Activated CD4-positive, alpha-beta T cell treated with anti-CD3 and anti-CD28 coated beads, Interleukin-2, amount 10 ng/mL, durations not matched to agents 7 days and 5 days (primary cell): Measurements from ENCODE around the gene PDE6B. TPM values are rescaled to one million over a fixed set of nuclear protein-coding genes. Genes with fewer than 3 reads are reported as not detected.

Source experiments
- CTCF ChIA-PET: fragments of 350-600 bp; sonication (Branson Sonifier 250); formaldehyde crosslinking; loops from one replicate; lab custom pipeline; 2021; ENCODE audit warnings: antibody characterized with exemption; lab: Charles Lee
- POLR2A ChIA-PET: fragments of 350-600 bp; sonication (Branson Sonifier 250); formaldehyde crosslinking; loops from one replicate; lab custom pipeline; 2021; ENCODE audit warnings: antibody characterized with exemption; lab: Charles Lee
- DNase-seq: peaks from one replicate; pipeline ENCODE4 v3.0.0-alpha.2; 2020
- H3K27ac Mint-ChIP-seq: one replicate; pipeline ENCODE4 v1.8.0; 2021; ENCODE audit warnings: mild to moderate bottlenecking, moderate library complexity, mixed read lengths
- H3K27me3 Mint-ChIP-seq: one replicate; pipeline ENCODE4 v1.8.0; 2021; ENCODE audit warnings: mixed read lengths
- H3K36me3 Mint-ChIP-seq: one replicate; pipeline ENCODE4 v1.8.0; 2021; ENCODE audit warnings: low read depth, mixed read lengths
- H3K4me1 Mint-ChIP-seq: one replicate; pipeline ENCODE4 v1.8.0; 2021; ENCODE audit warnings: mixed read lengths
- H3K4me3 Mint-ChIP-seq: one replicate; pipeline ENCODE4 v1.8.0; 2021; ENCODE audit warnings: mild to moderate bottlenecking, moderate library complexity, mixed read lengths
- H3K9me3 Mint-ChIP-seq: one replicate; pipeline ENCODE4 v1.8.0; 2021; ENCODE audit warnings: mixed read lengths
- total RNA-seq, 2 experiments: library from RNA; stranded (reverse); gene quantifications; one replicate each; pipeline ENCODE4 v1.2.3, GENCODE V29; 2021

The PDE6B gene
- total RNA-seq = 10 to 100 TPM; 15.9 to 18.7 TPM

DNA sequence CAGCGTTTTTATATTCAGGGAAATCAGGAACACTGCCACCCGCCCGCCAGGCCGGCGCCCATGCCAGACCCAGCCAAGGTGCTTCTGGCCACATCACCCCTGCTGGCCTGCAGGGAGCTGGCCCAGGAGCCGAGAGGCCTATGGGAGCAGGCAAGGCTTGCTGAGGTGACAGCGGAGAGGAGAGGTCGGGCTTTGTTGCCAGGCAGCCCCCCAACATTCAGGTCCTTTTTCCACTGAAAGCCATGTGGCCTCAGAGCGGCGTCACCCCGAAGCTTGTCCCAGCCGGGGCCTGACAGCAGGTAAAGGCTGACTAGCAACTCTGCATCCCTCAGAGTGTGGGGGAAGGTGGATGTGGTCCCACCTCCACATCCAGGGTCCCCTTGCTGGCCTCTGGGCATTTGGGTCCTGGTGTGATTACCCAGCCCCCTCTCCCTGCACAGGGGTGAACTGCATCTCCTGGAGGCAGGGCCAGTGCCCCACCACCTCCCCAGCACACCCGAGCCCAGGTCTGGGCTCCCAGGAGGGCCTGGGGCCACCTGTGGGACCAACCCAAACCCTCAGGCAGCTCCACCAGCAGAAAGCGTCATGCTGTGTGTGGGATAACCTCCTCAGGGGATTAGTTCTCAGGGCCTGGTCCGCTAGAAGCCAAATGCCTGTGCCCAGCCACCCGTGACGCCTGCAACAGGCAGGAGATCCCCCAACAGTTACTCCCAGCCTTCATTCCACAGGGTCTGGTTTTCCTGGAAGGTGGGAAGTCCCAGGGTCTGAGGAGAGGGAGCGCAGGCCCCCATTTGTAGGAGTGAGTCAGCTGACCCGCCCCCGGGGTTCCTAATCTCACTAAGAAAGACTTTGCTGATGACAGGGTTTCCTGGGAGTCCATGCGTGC lies at the start of gene PDE6B:
Gene PDE6B (plus strand): TSS at position 869 of the 886 bp plus-strand sequence. CDS start 54 bp downstream, outside the sequence.
- Mint-ChIP-seq H3K4me3 (no peak within 1 kb of the TSS), H3K9me3 (peaks cover 5% of the 10 kb centered on the region), H3K4me1 (no peaks in the 10 kb centered on the region), H3K36me3 (no peaks in the 10 kb centered on the region), H3K27me3 (no peaks in the 10 kb centered on the region), H3K27ac (no peak within 1 kb of the TSS)
- ChIA-PET POLR2A (no interaction called here), CTCF (interaction anchor here (1.4 kb wide), 1 partner anchor 24 kb away, joined by 5 read pairs; no protein-coding TSS in a partner anchor)
- DNase-seq = no peak

DNA sequence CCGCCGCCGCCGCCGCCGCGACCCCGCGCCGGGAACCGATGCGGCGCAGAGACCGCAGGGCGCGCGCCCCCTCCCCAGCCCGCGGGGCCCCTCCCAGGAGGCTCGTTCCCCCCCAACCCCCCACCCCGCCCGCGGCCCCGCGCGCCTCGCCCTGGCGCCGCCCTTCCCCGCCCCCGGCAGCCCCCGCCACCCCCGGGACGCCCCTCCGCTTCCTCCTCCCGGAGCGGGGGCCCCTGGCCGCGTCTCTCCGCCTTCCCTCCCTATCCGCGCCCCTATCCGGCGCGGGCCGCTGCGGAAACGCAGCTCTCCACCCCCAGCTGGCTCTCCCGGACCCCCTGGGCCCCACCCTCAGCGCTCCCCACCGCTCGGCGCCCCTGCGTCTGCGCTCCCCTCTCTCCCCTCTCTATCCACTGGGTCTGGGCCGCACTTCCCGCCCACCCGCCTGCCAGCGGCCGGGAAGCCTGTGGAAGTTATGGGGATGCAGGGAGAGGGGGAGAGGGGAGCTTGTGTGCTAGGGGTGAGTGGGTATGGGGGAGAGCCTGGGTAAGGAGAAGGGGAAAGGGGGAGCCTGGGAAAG lies 49.0 kb upstream of the PDE6B start, which contains the start of gene TMEM271:
Gene TMEM271 (minus strand): TSS at position 51 of the 577 bp plus-strand sequence. CDS start 233 bp downstream, outside the sequence.
- DNase-seq = no peak
- CTCF ChIA-PET = interaction anchor here (0.5 kb wide), 1 partner anchor 417 kb away, joined by 3 read pairs; no protein-coding TSS in a partner anchor
- Mint-ChIP-seq H3K4me1 (peaks cover 8% of the 10 kb centered on the region), H3K27me3 (peaks cover 51% of the 10 kb centered on the region), H3K27ac (peak within 1 kb of the TSS; percentile 78), H3K4me3 (peak within 1 kb of the TSS; percentile 43), H3K9me3 (peaks cover 13% of the 10 kb centered on the region), H3K36me3 (peaks cover 8% of the 10 kb centered on the region)
- POLR2A ChIA-PET = no interaction called here

DNA sequence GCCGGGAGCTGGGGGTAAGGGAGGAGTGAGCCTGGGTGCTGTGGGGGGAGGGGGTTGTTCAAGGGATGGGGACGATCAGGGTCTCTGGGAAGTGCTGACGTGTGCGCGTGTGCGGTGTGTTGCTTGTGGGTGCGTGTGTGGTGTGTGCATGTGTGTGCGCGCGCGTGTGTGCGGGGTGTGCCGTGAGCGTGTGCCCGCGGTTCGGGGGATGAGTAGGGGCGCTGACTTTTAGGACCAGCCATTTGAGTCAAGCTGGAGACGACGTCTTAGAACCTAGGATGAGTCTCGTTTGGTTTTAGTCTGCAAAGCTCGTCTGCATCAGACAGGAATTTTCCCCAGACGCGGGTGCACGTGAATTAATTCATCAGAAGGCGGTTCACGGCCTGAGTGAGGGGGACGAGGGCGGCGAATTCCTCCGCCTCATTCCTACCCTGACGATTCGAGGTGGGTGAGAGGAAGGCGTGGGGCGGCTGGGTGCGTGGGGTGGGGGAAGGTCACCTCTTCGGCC lies 48.3 kb upstream of the PDE6B start:
- Mint-ChIP-seq H3K4me1 (peaks cover 8% of the 10 kb centered on the region), H3K27ac (peak overlapping the region; percentile 78), H3K36me3 (peaks cover 8% of the 10 kb centered on the region), H3K9me3 (peaks cover 9% of the 10 kb centered on the region), H3K4me3 (peak overlapping the region; percentile 43), H3K27me3 (peaks cover 53% of the 10 kb centered on the region)
- POLR2A ChIA-PET = no interaction called here
- no peak for DNase-seq
- CTCF ChIA-PET = interaction anchor here (0.5 kb wide), 1 partner anchor 418 kb away, joined by 3 read pairs; no protein-coding TSS in a partner anchor

DNA sequence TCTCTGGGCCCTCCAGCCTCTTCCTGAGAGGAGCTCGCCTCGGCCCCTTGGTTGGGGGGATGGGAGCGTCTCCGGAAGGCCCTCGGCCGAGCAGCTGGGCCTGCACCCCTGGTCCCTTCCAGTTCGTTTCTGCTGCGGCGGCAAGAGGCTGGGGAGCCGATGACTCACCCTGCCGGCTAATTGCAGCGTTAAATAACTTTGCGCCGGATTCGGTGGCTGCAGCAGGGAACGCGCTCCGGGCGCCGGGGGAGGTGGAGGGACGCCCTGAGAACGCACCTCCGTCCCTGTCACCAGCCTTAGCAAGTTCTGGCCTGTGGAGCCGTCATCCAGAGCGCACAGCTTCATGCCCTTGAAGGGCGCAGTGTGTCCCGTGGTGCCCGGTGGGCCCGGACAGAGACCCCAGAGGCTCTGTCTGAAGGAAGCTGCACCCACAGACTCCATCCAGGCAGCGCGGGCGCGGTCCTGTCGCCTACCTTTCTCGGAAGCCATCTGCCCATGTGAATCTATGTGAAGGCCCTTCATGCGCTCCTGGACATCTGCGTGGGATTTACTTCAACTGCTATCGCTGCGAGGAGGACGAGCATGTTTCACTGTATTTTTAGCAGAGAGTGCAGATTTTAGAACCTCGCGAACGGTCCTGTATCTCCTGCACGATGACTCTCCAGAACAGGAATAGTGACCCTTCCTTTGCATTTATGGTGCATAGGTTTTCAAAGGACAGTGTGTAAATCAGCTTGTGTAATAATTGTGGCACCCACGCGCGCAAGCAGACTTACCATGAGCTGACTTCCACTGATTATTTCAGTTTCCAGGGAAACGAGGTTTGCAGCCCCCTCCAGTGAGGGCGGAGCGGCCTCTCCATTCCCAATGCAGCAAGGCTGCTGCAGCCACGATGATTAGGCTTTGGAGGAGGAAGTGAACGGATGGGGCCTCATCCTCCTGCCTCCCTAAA lies 47.6 kb upstream of the PDE6B start:
- Mint-ChIP-seq H3K27ac (peak overlapping the region; percentile 78), H3K4me1 (peaks cover 8% of the 10 kb centered on the region), H3K27me3 (peaks cover 50% of the 10 kb centered on the region), H3K9me3 (peaks cover 9% of the 10 kb centered on the region), H3K36me3 (peaks cover 8% of the 10 kb centered on the region), H3K4me3 (peak overlapping the region; percentile 43)
- DNase-seq = no peak
- CTCF ChIA-PET = no interaction called here
- POLR2A ChIA-PET = no interaction called here

DNA sequence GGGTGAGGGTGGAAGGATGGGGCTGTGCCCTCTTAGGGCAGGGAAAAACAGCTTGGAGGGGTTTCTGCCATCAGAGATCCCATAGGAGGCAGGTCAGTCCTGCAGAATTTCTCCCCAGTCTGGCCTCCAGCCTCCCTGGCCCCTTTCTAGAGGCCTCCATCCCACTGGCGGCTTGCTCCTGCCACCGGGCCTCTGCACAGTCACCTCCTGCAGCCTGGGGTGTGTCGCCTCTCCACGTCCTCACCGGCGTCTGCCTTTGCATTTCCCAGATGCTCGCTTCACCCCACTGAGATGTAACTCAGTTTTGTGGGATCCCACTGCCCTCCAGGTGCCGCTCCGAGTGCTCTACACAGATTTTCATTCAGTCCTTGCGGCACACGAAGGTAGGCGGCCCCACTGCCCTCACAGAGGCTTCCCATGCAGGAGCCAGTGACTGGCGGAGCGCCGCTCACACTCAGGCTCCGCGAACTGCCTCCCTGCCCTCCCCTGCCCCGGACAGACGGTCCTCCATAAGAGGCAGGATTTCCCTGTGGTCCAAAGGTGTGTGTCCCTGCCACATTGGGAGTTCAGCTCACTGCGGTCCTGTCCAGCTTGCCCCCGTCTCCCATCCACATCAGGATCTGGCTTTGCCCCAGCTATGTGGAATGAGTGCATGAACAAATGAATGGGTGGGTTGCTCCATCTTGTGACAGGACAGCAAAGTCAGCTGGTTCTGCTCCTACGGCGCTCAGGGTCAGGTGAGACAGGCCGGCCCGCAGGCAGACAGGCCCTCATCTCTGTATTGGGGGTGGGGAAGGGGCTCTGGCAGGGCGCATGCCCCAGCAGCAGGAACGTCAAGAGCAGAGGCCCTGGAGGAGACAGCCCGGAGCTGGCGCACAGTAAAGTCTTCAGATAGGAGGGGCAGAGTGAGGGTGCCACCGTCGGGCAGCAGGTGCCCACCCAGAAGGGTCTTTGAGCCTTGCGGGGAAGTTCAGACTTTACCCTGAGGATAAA lies 46.6 kb upstream of the PDE6B start:
- POLR2A ChIA-PET = no interaction called here
- CTCF ChIA-PET = interaction anchor here (1.1 kb wide), 1 partner anchor 244 kb away, joined by 3 read pairs; no protein-coding TSS in a partner anchor
- H3K27ac Mint-ChIP-seq = no peak overlapping the region
- H3K36me3 Mint-ChIP-seq = peaks cover 8% of the 10 kb centered on the region
- H3K4me3 Mint-ChIP-seq = no peak overlapping the region
- no peak for DNase-seq
- peaks cover 8% of the 10 kb centered on the region for H3K4me1 Mint-ChIP-seq
- H3K27me3 Mint-ChIP-seq = peaks cover 46% of the 10 kb centered on the region
- peaks cover 11% of the 10 kb centered on the region for H3K9me3 Mint-ChIP-seq

DNA sequence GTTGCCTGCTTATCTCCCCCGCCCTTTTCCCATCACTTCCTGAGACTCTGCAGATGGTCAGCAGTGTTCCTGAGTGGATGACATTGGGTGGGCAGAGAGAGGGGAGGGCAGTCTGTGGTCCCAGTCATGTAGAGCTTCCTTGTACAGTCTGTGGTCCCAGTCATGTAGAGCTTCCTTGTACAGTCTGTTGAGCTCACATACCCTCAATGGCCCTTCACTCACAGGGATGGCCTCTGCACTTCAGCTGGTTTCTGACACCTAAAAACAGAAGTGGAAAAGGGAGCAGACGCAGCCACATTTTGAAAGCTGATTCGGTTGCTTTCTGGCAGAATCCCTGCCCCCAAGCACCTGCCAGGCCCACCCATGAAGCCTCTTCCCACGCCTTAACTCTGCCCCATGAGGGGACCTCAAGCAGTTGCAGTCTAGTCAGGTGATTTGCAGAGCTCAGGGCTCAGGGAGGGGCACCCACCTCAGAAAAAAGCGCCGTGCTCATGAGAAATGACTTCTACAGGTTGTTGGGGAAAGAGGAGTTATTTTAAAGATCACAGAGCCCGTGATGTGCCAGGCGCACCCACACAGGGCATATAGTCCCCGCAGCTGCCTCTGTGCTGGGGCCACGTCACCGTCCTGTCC lies 45.7 kb upstream of the PDE6B start:
- Mint-ChIP-seq H3K9me3 (peaks cover 16% of the 10 kb centered on the region), H3K36me3 (peaks cover 4% of the 10 kb centered on the region), H3K4me1 (peaks cover 6% of the 10 kb centered on the region), H3K27me3 (peaks cover 38% of the 10 kb centered on the region), H3K4me3 (no peak overlapping the region), H3K27ac (no peak overlapping the region)
- CTCF ChIA-PET = interaction anchor here (0.7 to 1.1 kb wide), 2 partner anchors 245 to 1806 kb away, joined by 3 to 5 read pairs; no protein-coding TSS in a partner anchor
- POLR2A ChIA-PET = no interaction called here
- no peak for DNase-seq

DNA sequence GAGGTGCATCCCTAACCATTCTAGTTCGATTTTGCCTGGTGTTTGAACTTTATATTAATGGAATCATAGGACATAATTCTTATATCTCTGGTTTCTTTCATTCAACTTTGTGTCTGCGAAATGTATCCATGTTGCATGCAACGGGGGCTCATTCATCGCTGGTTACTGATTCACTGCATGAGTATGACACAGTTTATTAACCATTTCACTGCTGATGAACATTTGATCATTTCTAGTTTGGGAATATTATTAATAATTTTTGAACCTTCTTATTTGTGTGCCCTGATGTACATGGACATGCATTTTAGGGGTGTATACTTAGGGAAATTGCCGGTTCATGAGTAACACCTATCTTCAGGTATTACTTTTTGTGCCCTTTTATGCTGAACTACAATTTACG lies 44.2 kb upstream of the PDE6B start:
- no peak for DNase-seq
- Mint-ChIP-seq H3K4me3 (no peak overlapping the region), H3K36me3 (peaks cover 4% of the 10 kb centered on the region), H3K9me3 (peaks cover 16% of the 10 kb centered on the region), H3K4me1 (peaks cover 6% of the 10 kb centered on the region), H3K27ac (no peak overlapping the region), H3K27me3 (peaks cover 38% of the 10 kb centered on the region)
- POLR2A ChIA-PET = no interaction called here
- CTCF ChIA-PET = no interaction called here

DNA sequence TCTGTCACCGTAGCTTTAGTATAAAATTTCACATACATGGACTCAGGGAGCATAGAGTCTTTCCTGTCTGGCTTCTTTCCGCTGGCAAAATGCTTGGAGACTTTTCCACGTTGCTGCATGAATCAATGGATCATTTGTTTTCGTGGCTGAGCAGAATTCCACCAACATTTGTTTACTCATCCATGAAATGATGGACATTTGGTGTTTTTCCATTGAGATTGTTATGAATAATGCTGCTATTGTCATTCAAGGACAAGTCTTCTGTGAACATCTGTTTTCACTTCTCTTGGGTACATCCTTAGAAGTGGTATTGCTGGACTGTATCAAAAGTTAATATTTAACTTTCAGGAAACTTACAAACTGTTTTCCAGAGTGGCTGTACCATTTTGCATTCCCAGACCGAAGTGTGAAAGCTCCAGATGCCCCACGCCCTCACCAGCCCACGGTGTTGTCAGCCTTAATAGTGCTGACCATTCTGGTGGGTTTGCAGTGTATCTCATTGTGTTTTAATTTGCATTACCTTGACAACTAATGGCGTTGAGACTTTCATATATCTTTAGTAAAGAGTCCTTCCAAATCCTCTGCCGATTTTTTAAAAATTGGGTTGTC lies 43.5 kb upstream of the PDE6B start:
- ChIA-PET CTCF (interaction anchor here (1.3 kb wide), 1 partner anchor 333 kb away, joined by 3 read pairs; no protein-coding TSS in a partner anchor), POLR2A (no interaction called here)
- H3K36me3 Mint-ChIP-seq = peaks cover 4% of the 10 kb centered on the region
- H3K4me1 Mint-ChIP-seq = peaks cover 6% of the 10 kb centered on the region
- peaks cover 37% of the 10 kb centered on the region for H3K27me3 Mint-ChIP-seq
- H3K4me3 Mint-ChIP-seq = no peak overlapping the region
- H3K9me3 Mint-ChIP-seq = peaks cover 16% of the 10 kb centered on the region
- DNase-seq = no peak
- H3K27ac Mint-ChIP-seq = no peak overlapping the region

DNA sequence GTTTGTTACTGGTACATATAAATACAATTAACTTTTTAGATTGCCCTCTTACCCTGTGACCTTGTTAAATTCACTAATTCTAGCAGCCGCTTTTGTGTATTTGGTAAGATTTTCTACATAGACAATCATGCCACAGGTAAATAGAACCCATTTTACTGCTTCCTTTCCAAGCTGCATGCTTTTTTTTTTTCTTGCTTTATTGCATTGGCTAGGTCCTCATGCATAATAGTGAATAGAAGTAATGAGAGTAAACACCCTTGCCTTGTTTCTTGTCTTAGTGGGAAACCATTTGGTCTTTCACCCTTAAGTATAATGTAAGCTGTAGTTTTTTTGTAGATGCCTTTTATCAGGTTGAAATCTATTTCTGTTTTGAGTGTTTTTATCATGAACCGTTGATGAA lies 41.6 kb upstream of the PDE6B start:
- POLR2A ChIA-PET = no interaction called here

DNA sequence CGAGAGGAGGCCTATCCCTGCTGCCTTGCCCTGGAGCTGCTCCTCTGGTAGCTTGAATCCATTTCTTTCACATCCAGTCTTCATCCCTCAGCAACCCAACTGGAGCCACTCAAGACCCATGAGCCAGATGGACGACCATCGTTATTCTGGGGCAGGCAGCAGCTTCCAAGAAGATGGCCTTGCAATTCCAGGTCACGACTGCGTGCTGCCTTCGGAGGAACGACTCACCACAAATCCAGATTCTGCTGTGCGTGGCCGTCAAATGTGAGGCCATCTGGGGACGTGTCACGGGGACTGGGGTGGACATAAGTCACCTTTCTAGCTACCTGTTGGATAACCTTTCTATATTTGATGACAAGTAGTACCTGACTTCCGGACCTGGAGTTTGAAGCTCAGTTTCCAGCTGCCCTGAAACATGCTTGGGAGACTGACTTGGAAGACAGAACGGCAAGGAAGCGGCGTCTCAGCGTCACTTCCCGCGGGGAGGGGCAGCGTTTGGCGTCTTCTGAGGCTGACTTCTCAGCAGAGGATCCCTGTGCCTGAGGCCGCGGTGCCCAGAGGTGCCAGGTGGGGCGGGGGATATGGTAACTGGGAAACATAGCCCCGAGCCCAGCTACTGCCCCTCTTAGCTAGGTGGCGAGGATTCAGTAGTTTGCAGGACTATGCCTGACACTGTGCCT lies 37.6 kb upstream of the PDE6B start:
- Mint-ChIP-seq H3K4me3 (no peak overlapping the region), H3K9me3 (peaks cover 13% of the 10 kb centered on the region), H3K4me1 (no peaks in the 10 kb centered on the region), H3K27ac (no peak overlapping the region), H3K36me3 (no peaks in the 10 kb centered on the region), H3K27me3 (no peaks in the 10 kb centered on the region)
- no peak for DNase-seq
- CTCF ChIA-PET = no interaction called here
- POLR2A ChIA-PET = no interaction called here

More for the DNA sequence above, 41.6 kb upstream of the PDE6B start:
- Mint-ChIP-seq H3K36me3 (no peaks in the 10 kb centered on the region), H3K4me1 (no peaks in the 10 kb centered on the region), H3K9me3 (peaks cover 16% of the 10 kb centered on the region), H3K4me3 (no peak overlapping the region), H3K27me3 (peaks cover 22% of the 10 kb centered on the region), H3K27ac (no peak overlapping the region)
- CTCF ChIA-PET = interaction anchor here (1.1 kb wide), 1 partner anchor 17 kb away, joined by 3 read pairs; no protein-coding TSS in a partner anchor
- no peak for DNase-seq
